HT-29 (cell line): ENCODE data around the gene CFAP300. TPM values are rescaled to one million over a fixed set of nuclear protein-coding genes. Genes with fewer than 3 reads are reported as not detected.

ENCODE experiments used
- DNase-seq: peaks from one replicate; pipeline ENCODE4 v3.0.0-alpha.2; 2015; ENCODE audit warnings: low spot score
- total RNA-seq: library from RNA; depleted of rRNA; stranded (reverse); fragments of >200 nt; shearing (Covaris generic); gene quantifications from 2 replicates; pipeline ENCODE4 v1.2.3, GENCODE V29; 2014

CFAP300 gene
- total RNA-seq, 1 experiment from 2014 or later = 7.4 TPM

GRCh38 chr11:102071497-102072472 lies 24.5 kb downstream of the CFAP300 start:
- no peak for DNase-seq

DNA sequence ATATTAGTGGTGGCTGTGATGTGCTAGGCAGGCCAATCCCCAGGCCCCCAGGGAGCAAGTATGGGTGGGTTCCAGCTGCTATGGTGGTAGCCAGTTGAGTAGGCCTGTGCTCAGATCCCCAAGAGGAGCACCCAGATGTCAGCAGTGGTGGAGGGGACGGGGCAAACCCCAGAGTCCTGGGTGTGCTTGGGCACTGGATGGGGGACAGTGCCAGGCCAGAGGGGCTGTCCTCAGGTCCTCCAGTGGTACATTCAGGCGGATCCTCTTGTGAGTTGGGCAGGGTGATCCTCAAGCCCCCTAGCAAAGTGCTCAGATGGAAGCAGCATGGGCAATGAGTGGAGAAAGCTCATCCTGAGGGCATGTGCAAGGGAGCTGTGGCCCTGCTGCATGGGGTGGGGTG lies 26.0 kb downstream of the CFAP300 start:
- no peak for DNase-seq

DNA sequence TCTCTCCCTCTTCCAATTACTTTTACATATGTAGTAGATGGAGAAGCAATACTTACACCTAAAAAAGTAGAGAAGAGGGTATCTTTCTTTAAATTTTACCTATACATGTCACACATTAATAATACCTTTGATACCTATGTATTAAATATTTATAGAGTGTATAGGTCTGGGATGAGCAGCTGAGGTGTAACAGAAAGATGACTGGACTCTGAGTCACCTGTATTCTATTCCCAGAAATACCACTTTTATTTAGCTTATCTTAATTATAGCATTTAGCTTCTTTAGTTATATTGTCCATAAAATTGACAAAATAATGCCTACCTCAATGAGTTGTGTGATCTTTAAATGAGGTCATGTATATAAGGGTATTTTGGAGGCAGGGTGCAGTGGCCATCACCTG lies 32.4 kb downstream of the CFAP300 start:
- no peak for DNase-seq

DNA sequence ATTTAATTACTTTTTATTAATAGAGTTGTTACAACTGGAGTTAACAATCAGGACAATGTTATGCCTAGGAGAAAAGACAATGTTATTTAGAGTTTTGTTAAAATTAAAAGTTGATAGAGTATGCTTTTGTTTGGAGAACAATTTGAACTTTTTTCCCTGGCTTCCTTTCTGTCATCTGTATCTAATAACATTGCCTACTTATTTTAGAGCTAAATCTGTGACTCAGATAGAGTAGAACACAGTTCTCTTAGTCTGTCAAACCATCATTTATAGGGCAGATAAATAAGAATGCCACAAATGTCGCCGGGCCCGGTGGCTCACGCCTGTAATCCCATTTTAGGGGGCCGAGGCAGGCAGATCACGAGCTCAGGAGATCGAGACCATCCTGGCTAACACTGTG lies 34.1 kb downstream of the CFAP300 start:
- no peak for DNase-seq

DNA sequence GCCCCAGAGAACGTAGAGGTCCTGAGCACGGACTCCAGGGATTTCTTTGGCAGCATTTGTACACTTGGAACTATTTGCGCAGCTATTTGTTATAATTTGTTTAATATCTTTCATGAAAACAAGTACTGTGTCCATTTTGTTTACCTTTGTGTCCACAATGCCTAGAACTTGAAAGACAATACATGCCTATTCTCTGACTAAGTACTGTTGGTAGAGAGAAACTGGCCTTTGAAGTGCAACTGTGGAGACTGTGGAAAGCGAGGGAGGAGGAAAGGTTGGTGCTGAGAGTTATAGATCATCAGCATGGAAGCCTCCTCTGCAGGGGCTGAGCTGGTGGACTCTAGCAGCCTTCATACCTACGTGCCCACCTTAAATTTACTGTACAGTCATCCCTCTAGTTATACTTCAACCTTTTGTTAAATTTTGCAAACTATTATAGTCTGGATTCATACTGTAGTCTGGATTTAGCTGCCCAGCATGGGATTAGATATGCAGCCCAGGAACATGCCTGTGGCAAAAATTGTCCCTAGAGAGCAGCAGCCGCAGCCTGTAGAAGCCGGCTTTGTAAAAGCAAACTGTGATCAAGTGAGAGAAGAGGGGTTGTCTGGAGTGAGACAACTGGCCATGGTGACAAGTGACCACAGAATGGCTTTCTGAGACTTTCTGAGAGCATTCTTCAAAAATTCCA lies 38.8 kb downstream of the CFAP300 start:
- no peak for DNase-seq

DNA sequence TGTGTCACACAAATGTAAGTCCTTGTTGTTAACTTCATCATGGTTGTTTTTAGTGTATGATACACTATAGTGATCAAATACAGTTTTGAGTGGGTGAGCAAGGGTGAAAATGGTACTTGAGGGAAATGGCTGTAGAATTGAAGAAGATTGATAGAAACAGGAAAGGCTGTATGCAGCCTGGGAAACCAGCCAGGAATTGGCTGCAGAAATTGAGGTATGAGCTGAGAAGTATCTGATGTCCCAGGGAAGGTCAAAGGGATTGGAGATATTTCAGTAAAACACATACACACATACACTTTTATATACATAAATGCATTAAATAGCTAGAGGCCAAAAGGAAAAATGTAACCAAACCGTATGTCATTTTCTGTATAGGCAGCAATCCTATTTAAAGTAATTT lies 49.9 kb downstream of the CFAP300 start:
- no peak for DNase-seq

- DNase-seq = no peak
Observed at GRCh38 chr11:102099755-102100154, 52.5 kb downstream of the CFAP300 start.

DNA sequence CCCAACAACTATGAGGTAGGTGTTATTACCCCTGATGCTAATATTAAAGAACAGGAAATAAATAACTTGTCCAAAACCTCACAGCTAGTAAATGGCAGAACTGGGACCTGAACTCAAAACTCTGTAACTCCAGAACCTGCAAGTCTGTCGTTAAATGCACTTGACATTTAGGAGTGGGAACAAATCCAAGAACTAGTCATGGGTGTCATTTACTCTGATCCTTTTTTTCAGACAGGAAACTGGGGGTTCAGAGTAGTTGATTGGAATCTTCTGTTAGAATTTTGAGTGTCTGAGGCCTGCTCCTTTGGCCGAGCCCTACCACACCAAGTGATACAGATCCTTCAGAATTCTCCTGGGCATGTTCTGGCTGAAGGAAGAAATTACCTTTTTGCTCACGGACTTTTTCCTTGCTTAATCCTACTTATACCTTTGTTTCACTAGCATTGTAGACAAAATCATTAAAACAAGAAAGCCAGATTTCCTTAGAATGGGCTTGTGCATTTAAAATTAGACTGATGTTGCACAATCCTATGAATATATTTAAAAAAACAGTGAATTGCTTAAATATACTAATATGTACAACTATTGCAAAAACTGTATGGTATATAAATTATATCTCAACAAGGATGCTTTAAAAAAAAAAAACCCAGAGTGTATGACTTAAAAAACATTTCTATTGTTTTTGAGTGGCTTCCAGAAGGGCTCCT lies 61.6 kb downstream of the CFAP300 start:
- DNase-seq = no peak

DNA sequence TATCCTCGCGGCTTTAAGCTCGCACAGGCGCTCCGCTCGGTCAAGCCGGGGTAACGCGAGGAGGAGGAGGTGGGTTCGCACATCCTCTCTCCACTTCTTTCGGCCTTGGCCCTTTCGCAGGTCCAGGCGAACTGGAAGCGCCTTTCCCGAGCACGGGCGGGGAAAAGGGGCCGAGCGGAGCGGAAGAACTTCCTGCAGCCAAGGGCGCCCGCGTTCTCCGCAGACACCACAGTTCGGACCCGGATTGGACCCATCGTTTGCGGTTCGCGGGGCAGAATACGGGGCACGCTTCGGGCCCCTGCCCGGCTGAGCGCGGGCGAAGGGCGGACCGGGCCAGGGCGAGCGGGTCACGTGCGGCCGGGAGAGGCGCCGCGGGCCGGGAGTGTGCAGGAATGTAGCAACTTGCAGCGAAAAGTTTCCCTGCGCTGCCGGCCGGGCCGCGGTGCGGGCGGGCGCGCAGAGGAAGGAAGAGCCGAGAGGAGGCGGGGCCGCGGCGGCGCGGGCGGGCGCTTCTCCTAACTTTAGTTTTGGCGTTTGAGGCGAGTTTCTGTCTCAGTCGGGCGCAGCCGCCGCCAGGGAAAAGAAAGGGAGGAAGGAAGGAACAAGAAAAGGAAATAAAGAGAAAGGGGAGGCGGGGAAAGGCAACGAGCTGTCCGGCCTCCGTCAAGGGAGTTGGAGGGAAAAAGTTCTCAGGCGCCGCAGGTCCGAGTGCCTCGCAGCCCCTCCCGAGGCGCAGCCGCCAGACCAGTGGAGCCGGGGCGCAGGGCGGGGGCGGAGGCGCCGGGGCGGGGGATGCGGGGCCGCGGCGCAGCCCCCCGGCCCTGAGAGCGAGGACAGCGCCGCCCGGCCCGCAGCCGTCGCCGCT lies 62.9 kb downstream of the CFAP300 start, which contains the start of gene YAP1:
YAP1 (plus strand) TSS at position 552 of the 865 bp plus-strand sequence. CDS start 402 bp downstream, outside the sequence.
- peak; percentile 94 for DNase-seq

DNA sequence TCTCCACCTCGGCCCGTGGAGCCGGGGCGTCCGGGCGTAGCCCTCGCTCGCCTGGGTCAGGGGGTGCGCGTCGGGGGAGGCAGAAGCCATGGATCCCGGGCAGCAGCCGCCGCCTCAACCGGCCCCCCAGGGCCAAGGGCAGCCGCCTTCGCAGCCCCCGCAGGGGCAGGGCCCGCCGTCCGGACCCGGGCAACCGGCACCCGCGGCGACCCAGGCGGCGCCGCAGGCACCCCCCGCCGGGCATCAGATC lies 63.4 kb downstream of the CFAP300 start:
- DNase-seq = no peak

- DNase-seq = peak; percentile 60
Observed at GRCh38 chr11:102111011-102111786, 64.0 kb downstream of the CFAP300 start.

DNA sequence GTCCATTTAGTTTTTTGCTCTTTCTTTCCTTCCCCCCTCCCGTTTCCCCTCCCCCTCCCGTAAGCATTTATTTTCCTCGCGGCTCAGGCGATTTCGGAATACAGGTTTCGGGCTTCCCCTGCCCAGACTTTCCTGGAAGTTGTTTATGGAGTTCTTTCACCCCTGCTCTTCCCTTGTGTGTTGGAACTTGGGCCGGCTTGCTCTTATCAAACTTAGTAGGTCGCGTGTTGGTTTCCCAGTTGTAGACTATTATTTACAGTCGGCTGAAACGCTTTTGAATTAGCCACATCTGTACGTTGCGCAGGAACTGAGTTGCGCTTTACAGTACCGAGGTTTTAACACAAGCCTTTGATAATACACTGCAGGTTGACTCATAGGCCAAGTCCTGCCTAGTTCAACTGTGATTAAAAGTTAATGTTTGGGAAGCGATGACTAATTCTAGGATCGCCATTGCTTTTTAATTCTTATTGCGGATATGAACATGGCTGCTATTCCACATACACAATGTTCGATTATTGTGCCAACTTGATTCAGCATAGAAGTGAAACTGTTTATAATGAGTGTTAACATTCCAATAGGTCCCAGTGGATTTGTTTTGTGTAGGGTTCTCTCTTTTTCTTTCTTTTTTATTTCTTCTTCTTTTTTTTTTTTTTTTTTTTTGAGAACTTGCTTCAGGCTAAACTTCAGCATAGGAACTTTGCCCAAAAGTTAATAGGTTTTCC lies 64.7 kb downstream of the CFAP300 start:
- peak; percentile 97 for DNase-seq

DNA sequence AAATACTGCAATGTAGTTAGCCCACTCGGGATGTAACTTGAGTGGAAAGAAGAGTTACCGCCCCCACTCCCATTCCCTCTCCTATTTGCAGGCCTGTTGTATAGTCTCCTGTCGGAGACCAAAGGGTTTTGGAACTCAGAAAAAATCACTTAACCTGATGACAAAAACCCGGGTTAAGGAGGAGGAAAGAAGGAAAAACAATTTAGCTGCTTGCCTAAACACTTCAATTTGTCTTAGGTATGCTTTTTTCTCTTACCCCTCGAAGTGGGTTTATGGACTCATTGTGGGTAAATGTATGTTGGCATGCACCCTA lies 65.2 kb downstream of the CFAP300 start:
- DNase-seq = peak; percentile 55

DNA sequence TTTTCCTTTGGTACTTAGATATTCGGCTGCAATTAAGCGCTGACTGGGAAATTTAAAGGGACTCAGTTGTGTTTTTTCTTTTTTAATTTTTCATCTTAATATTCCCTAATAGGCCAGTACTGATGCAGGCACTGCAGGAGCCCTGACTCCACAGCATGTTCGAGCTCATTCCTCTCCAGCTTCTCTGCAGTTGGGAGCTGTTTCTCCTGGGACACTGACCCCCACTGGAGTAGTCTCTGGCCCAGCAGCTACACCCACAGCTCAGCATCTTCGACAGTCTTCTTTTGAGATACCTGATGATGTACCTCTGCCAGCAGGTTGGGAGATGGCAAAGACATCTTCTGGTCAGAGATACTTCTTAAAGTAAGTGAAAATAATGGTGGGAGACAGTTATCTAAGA lies 66.8 kb downstream of the CFAP300 start:
- DNase-seq = no peak

DNA sequence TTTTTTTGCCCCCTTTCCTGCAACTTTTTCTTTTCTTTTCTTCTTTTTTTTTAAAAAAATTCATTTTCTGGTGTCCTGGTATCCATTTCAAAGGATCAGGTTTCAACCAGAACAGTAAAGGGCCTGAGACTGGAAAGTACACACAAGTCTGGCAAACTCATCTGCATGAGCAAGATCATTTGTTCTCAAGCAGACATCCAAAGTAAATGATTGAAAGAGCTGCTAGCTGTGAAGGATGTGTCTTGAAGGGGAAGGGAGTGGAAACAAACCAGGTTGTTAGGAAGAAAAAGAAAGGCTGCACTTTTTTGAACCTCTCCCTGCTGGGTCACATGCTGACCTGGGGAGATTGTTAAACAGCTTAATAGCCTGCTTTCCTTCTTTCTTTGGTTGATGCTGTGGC lies 68.3 kb downstream of the CFAP300 start:
- DNase-seq = peak; percentile 70

DNA sequence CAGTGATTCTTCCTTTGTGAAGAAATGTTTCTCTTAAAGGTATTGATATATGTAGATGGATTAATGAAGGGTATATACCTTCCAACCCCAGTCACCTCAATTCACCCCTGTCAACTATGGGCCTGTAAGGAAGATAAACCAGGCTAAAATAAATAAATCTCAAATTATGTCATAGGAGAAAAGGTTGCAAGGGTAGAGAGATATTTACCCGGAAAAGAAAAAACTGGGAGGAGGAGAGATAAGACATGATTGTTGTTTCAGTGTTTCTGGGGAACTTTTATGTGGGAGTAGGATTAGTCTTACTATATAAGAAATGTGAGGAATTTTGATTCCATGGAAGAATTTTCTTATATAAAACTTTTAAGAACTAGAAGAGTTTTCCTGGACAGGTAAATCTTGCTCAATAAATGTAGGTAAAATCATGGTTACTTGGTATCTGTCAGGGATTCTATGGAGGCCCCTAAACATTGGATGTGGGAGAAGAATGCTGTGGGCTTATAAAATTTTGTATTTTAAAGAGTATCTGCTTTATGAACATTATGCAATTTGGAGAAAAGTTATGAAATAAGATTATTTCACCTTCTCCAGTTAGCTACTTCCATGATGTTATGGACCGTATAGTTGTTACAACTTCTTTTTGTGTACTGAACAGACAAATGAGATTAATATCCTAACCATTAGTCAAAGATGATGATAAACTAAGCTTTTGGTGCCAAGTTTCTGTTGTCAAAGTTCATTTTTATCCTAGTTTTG lies 69.4 kb downstream of the CFAP300 start:
- no peak for DNase-seq

GRCh38 chr11:102117472-102118113 lies 70.4 kb downstream of the CFAP300 start:
- no peak for DNase-seq

- DNase-seq = no peak
Observed at GRCh38 chr11:102118937-102119336, 71.7 kb downstream of the CFAP300 start.

- no peak for DNase-seq
Observed at GRCh38 chr11:102119997-102120396, 72.8 kb downstream of the CFAP300 start.
